GM19452 (cell line): ENCODE results near the gene RNF114.
"Not testable (repeated sequence)": the region's sequence is repeated elsewhere in the genome, so short reads cannot be mapped to it uniquely, and the experiment has no call there.

Experiments
- ATAC-seq: cut with Tn5 transposase; IDR thresholded peaks from one replicate; pipeline ENCODE4 v1.9.1; 2021; ENCODE audit not compliant: unreplicated experiment

Gene RNF114

GRCh38 chr20:49961413-49961812 is 25.2 kb downstream of the RNF114 start:
- ATAC-seq, result no peak

GRCh38 chr20:49964964-49965780 is 29.0 kb downstream of the RNF114 start:
- ATAC-seq, result no peak

GRCh38 chr20:49965781-49966305 is 29.6 kb downstream of the RNF114 start:
- ATAC-seq, result no peak

- no peak for ATAC-seq
Measured at GRCh38 chr20:49966861-49967260, 30.7 kb downstream of the RNF114 start.

GRCh38 chr20:49969234-49969633 is 33.0 kb downstream of the RNF114 start:
- no peak for ATAC-seq

- no peak for ATAC-seq
Measured at GRCh38 chr20:49969946-49970345, 33.7 kb downstream of the RNF114 start.

GRCh38 chr20:49970498-49970897 is 34.3 kb downstream of the RNF114 start:
- no peak for ATAC-seq

- ATAC-seq, result no peak
Measured at GRCh38 chr20:49973981-49974380, 37.8 kb downstream of the RNF114 start.

GRCh38 chr20:49976542-49976941 is 40.3 kb downstream of the RNF114 start:
- no peak for ATAC-seq

GRCh38 chr20:49977740-49978139 is 41.5 kb downstream of the RNF114 start:
- not testable (repeated sequence) for ATAC-seq

GRCh38 chr20:49978685-49979029 is 42.5 kb downstream of the RNF114 start:
- ATAC-seq, result no peak

GRCh38 chr20:49979030-49979832 is 43.0 kb downstream of the RNF114 start:
- no peak for ATAC-seq

- no peak for ATAC-seq
Measured at GRCh38 chr20:49980140-49981008, 44.2 kb downstream of the RNF114 start.

- ATAC-seq, result no peak
Measured at GRCh38 chr20:49981218-49982071, 45.2 kb downstream of the RNF114 start.

GRCh38 chr20:49982072-49982345 is 45.8 kb downstream of the RNF114 start:
- ATAC-seq, result no peak

- peak; percentile 85 for ATAC-seq
Measured at GRCh38 chr20:49982346-49983122, 46.3 kb downstream of the RNF114 start, which contains the start of gene SNAI1. Gene SNAI1 (plus strand): TSS chr20:49982980. CDS start chr20:49983060, 80 bp downstream.

GRCh38 chr20:49983123-49983847 is 47.1 kb downstream of the RNF114 start:
- ATAC-seq, result no peak

- no peak for ATAC-seq
Measured at GRCh38 chr20:49983848-49984408, 47.7 kb downstream of the RNF114 start.
